ENCODE data around the gene ACSS1.
"Not testable (repeated sequence)": the region's sequence is repeated elsewhere in the genome, so short reads cannot be mapped to it uniquely, and the experiment has no call there.

The ACSS1 gene

DNA sequence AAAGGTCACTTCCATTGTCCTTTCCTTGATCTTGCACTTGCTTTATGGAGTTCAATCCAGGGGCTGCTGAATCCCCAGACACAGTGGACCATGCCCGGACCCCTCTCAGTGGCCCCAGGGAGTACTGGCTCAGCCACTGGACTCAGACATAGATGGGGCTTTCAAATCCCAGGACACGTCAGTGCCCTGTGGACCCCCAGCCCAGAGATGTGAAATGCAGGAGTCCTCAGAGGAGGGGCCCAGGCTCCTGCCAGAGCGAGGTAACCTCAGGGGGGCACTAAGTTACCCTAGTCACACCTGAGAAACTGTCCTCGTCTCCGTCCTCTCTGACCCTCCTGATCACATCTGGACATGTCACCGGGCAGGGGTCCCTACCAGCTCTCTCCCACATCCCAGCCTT lies 46.7 kb downstream of the ACSS1 start:
- no peak for DNase-seq (ENCODE audit: low read depth in 3 of 3)

DNA sequence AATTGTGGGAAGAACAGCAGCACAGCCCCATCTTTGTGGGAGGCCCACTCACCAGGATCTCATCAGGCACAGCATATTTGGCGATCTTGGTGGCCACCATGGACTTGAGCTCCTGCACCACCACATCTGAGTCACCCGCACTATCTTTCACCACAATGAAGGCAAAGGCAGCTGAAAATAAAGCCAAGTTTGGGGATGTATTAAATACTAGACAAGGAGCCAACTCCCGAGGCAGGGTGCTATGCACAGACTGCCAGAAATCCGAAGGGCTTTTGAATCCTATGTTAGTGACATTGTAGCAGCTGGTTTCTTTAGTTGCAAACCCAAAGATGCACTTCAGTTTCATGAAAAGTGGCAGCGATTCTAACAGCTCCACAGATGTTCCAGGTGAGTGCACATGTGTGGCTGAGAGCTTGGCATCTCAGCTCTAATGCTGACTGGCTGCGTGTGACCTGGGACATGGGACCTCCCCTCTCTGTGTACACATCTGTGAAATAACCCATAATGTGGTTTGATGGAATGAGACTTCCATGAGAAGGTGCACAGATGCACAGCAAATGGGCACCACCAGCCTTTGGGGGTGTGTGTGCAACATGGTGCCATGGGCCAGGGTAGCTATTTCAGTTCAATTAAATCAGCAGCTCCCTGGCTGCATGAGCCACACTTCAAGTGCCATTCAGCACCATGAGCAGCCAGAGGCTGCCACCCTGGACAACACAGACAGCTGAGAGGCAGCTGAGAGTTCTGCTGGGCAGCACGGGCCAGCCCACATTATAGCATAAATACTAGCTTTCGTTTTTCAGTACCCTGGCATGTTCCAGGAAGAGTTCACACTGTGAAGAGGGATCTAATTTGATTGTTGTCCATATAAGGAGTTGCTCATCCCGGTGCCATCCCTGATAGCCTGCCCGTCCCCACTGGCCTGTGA lies 48.5 kb downstream of the ACSS1 start:
- no peak for DNase-seq (ENCODE audit: low read depth in 3 of 3)

DNA sequence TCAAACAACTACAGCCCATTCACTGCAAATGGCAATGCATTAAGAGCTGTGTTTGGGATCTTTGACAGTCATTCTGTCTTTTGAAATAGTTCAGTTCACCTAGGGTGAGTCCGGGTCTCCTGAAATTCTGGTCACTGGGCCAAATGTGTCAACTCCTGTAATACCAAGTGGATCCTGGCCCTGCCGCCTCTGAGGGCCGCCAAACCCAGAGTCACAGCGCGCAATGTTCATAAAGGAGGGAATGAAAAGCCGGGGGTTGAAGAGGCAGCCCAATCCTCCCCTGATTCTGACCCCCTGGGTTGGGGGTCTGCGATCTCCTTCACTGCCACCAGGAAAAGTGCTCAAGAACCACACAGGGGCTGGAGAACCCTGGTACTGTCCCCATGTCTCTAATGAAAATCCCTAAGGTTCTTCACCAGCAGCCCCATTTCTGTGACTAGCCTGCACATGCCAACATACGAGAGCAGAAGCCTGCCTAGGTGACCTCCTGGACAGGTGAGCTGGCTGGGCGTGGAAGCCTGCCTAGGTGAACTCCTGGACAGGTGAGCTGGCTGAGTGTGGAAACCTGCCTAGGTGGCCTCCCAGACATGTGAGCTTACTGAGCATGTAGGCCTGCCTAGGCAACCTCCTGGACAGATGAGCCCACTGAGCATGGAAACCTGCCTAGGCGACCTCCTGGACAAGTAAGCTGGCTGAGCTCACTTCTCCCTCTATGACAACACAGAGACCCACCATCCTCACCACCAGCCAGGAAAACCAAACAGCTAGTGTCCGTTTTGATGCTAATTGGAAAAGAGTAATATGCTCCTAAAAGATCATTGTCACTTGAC lies 49.3 kb downstream of the ACSS1 start:
- no peak for DNase-seq (ENCODE audit: low read depth in 3 of 3)

DNA sequence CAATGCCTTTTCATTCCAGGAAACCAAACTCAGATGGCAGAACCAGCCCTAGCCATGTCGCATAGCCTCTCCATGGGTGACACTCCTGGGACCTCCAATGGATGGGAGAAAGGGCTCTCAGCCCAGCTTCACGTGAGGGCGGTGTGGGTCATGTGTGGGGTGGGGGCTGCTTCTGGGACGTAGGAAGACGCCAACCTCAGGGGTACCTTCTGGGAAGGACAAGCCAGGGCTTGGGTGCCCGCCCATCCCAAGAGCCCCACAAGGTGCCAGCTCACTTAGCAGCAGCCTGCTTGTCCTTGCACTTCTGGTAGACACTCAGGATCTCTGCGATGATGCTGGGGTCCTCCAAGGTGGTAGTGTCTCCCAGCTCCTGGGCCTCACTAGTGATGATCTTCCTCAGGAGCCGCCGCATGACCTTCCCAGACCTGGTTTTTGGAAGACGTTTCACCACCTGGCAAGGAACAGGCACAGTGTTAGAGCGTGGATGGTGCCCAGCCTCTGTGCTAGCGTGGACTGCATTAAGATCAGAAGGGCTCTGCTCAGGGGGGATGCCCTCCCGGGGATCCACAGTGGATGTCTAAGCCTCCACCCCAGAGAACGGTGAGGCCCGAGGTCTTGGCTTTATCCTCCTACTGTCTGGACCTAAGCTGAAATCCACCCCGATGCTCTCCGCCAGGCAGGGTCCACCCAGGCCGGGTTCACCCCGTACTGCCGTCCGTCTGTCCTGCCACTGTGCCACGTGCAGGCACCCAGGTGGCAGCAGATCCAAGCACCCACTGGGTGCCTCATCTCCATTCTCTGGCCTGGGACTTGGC lies 50.2 kb downstream of the ACSS1 start:
- no peak for DNase-seq (ENCODE audit: low read depth in 3 of 3)

DNA sequence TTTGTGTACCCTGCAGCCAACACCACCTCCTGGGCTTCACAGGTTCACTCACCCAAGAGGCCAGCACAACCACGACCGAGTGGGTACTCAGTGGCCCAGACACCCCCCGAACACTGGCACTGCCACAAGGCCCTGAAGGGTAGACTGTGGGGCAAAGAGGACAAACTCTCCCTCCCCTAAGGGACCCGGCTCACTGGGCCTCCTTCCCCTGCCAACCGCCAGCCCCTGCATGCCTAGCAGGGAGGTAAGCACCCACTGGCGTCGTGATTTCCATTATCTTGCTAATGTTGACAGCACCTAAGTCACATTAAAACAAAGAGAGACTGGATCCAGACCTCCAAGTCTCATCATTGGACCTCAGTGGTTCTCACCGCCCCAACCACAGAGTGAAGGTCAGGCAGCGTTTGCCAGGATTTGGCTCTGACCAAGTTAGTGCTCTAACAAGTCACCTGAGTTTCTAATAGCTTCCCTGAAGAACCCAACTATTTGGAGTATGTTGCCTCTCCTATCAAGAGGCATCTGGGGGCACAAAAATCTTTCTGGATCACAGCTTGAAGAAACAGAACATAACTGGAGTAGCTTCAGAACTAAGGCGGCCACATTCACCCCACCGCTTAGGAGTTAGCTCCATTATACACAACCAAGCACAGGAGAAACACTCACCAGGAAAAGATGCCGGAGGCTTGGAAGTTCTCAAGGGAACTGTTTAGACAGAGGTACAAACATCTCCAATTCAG lies 51.3 kb downstream of the ACSS1 start:
- DNase-seq (ENCODE audit: low read depth in 3 of 3), result no peak

DNA sequence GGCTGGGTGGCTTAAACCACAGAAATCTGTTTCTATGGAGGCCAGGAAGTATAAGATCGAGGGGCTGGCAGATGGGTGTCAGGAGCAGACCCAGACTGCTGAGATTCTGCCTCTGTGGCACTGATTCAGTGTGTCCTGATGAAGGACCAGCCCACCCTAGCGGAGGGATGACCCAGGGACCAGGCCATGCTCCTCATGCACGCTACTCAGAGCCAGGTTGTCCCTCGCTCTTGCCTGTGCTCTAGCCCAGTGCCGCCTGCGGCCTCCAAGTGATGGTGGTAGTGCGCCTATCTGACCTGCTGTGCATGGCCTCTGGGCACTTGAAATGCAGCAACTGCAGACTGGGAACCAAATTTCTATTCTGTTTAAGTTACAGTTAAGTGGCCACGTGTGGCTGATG lies 52.3 kb downstream of the ACSS1 start:
- DNase-seq (ENCODE audit: low read depth in 3 of 3), result no peak

DNA sequence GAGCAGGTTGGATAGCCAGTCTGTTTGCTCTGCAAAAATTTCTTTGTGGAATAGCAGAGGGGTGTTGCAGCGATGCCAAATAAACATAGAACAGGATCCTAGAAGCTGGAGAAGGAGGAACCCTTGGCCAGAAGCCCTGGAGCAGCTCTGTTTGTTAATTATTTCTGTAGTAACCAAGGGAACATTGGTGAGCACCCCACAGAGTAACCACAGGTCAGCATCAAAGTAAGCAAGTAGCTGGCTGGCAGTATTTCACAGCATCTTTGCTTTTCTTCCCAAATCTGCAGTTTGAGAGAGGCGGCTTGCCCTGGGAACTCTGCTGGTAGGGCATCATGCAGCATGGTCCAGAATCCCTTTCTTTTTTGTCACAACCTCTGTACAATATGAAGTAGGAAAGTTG lies 52.7 kb downstream of the ACSS1 start:
- no peak for DNase-seq (ENCODE audit: low read depth in 3 of 3)

DNA sequence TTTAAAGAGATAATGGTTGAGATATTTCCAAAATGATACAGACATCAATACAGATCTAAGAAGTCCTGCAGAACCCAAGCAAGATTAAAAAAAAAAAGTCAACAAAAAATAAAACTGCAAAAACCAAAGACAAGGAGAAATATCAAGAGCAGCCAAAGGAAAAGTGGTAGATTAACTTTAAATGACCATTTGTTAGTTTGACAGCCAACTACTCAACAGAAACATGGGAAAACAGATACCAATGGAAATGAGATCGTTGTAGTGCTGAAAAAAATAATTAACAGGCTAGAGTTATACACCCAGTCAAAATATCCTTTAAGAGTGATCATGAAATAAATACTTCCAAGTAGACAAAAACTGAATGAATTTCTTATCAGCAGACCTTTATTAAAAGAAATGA lies 54.9 kb downstream of the ACSS1 start:
- DNase-seq (ENCODE audit: low read depth in 3 of 3), result no peak

DNA sequence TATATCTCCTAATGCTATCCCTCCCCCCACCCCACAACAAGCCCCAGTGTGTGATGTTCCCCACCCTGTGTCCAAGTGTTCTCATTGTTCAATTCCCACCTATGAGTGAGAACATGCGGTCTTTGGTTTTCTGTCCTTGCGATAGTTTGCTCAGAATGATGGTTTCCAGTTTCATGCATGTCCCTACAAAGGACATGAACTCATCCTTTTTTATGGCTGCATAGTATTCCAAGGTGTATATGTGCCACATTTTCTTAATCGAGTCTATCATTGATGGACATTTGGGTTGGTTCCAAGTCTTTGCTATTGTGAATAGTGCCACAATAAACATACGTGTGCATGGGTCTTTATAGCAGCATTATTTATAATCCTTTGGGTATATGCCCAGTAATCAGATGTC lies 56.6 kb downstream of the ACSS1 start:
- DNase-seq (ENCODE audit: low read depth in 3 of 3), result not testable (repeated sequence)

DNA sequence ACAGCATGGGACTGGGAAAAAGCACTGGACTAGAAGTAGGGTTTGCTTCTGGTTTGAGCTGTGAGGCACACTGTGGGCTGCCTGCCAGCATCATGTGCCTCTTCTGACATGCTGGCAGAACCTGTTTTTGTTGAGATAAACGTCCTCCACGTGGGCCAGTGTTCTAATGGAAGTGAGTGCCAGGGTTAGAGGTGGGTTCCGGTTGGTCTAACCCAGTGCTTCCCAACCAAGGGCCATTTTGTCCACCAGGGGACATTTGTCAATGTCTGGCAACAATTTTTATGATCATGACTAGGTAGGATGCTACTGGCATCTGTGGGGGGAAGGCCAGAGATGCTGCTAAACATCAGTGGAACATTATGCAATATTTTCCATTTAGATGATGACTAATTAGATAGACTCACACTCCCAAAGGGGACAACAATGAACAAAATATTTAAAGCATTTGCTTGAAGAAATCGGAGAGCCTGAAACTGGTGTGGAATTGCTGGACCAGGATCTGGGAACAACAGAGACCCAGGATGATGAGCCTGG lies 57.6 kb downstream of the ACSS1 start:
- no peak for DNase-seq (ENCODE audit: low read depth in 3 of 3)

DNA sequence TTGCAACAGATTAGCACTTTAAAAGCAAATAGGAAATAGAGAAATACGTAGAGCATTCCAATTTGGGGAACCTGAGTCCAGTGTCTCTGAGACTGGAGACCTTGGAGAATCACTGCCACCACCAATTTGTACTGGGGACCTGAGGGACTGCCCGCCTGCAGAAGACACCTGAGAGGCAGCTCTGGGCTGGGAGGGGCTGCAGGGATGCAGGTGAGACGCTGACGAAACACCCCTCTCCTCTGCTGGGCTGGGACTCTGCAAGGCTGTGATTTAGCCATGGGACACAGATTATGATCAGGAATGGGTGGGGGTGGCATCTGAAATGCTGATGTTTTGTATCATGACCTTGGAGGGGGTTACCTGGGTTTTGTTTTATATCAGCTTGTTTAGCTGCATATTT lies 58.4 kb downstream of the ACSS1 start:
- DNase-seq (ENCODE audit: low read depth in 3 of 3), result no peak

DNA sequence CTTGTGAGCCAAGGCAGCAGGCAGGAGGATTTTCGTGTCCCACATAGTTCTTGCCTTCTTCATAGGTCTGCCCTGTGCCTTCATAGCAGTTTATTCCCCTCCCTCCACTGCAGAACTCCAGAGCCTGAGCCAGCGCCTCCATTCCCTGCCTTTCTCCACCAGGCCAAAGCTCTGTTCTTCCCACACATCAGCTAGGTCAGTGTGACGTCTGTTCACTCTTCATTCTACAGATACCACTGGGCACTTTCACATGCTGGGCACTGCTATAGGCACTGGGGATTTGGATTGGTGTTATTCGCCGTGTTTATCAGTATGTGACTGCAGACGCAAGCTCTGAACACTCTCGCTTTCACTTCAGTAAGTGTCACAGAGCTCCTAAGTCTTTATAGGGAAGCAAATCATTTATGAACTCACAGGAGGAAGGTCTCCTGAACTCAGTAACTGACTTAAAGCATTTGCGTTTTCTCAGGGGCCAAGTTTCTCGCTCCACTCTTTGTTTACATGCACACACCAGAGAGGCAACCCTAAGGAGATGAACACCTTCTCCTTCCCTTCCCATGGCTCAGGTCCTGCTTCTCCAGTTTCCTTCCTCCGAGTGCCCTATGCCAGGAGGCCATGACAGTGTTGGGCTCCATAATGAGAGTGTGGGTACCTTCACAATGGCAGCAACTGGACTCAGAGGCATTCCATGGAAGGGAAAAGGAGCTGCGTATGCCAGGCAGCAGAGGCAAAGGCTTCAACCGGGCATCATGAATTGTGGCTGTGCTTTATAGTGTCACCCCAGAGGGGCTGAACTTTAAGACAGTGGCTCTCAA lies 59.1 kb downstream of the ACSS1 start:
- DNase-seq (ENCODE audit: low read depth in 3 of 3), result no peak

DNA sequence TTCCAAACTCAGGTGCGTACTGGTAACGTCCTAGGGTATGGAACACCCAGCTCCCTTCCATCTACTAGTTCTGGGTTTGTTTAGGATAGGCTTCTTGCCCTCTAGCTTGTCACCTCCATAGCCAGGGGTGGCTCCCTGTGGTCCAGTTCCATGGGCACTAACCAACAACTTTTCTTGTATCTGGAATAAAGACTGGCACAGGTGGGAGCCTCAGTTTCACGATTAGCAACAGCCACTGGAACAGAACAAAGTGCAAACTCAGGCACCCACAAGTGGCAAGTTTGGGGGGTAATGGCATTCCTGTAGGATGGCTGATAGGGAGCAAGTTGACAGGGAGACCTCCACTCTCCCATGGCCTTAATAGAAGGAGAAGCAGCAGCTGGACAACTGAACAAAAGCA lies 59.8 kb downstream of the ACSS1 start:
- DNase-seq (ENCODE audit: low read depth in 3 of 3), result no peak

DNA sequence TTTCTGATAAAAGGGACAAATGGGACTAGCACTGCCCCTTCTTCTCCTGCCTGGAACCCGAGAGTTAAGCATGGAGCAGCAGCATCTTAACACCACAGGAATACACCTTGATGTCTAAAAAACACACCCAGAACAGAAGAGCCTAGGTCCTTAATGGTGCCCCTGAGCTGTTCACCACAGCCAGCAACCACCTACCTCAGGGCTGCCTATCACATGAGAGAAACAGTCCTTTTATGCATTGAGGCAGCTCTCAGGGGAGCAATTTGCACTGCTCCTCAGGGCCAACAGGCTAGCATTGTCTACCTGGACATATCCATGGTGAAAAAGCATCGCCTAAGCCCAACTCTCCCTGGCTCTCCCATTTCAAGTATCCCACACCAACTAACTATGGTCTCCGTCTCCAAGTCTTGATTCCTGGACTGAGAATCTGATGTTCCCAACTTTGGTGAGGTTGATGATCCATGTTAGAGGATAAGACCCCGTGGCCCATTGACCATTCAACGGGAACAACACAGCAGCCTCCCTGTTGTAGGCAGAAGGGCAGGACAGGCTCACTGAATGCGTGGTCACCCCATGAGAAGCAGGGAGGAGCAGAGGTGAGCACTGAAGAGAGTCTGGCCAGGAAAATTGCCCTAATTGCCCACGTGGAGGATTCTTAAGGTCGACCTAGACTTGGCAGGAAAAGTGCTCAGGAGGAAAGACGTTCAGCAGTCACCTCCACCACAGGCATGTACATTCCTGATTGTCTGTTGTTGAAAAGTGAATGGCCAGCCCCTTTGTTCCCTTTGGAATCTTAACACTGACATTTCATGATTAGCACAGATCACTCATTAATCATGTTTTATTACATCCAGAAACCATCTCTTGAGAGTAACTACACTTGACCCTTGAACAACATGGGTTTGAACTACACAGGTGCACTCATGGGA lies 61.2 kb downstream of the ACSS1 start:
- no peak for DNase-seq (ENCODE audit: low read depth in 3 of 3)

DNA sequence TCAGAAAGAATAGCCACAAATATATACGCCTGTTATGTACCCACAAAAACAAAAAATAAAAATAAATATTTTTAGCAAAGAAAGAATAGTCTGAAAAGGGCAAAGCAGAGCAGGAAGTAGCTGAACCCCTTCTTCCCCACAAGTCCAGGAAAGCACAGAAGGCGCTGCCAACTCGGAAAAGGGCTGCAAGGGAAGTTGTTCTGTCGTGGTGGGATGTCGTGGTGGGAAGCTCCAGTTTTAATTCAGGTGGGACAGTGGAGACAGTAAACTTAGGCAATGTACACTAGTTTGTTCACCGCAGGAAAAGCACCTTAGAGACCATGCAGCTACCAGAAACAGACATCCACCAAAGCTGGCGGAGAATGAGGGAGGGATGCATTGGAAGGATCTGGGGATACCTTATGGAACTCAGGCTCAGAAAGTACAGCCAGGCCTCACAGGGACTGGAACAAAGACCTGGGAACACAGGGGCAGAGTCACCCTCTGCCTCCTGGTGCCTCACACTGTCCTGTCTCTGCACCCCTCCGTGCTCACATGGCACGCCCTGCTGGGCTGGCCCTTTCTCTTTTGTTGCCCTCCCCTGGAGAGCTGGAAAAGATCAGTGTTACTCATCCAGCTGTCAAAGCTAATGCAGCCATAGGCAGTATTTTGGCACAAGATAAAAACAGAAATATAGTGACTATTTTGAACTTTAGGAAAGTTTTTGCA lies 62.0 kb downstream of the ACSS1 start:
- no peak for DNase-seq (ENCODE audit: low read depth in 3 of 3)

DNA sequence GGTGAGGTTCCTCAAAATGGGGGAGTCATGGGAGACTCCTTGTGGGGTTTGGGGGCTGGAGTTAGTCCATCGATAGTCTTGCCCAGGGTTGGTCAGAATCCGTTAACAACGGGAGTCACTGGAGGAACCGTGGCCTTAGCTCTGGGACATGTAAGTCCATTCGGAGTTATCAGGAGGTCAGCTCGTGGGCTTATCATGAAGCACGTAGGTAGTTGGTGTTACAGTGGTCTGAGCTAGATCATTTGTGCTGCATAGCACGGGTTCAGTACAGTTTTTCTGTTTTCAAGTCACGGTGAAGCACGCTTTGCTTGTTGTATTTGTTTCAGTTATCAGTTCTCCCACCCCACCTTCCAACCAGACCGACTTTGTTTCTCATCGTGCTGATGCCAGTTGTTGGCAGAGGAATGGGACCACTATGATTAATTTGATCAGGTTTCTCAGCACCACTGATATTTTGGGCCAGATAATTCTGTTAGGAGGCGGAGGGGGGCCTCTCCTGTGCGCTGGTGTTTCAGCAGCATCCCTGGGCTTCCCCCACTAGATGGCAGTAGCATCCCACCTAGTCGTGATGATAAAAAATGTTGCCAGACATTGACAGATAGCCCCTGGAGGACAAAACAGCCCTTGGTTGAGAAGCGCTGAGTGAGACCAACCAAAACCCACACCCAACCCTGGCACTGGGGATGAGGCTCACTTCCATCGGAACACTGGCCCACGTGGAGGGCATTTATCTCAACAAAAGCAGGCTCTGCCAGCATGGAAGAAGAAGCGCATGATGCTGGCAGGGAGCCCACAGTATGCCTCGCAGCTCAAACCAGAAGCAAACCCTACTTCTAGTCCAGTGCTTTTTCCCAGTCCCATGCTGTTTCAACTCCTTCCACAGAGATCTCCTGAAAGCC lies 63.2 kb downstream of the ACSS1 start:
- peak; percentile 50 to 73 (median 66) for DNase-seq (ENCODE audit: low read depth in 3 of 3)

DNA sequence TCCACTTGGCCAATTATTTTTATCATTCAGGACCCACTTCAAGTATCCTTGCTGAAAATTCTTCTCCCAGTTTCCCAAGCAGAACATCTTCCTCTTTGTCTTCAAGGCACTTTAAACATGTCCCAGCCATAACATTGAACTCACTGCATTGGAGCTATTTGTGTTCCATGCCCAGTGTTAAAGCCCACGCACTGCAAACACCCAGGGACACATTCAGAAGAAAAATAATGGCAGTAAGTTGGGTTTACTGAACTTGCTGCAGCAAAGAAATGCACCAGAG lies 63.8 kb downstream of the ACSS1 start:
- DNase-seq (ENCODE audit: low read depth in 3 of 3), result no peak

All from stimulated activated CD4-positive, alpha-beta T cell treated with anti-CD3 and anti-CD28 coated beads, TNF-alpha, amount 100 ng/mL, for 48 hours (primary cell).